PC-9 (cell line): Measurements from ENCODE around the gene ZDHHC11B.
"Not testable (repeated sequence)": the region's sequence is repeated elsewhere in the genome, so short reads cannot be mapped to it uniquely, and the experiment has no call there.

Experiments
- CTCF ChIP-seq: fragments of 200-600 bp; sonication (generic); conservative IDR thresholded peaks from 2 replicates; pipeline ENCODE4 v1.6.1; 2017; ENCODE audit warnings: mixed run types, antibody characterized with exemption, mild to moderate bottlenecking, moderate library complexity
- EZH2 ChIP-seq: fragments of 200-600 bp; sonication (generic); IDR thresholded peaks from 2 replicates; pipeline ENCODE4 v1.8.0; 2017; ENCODE audit warnings: antibody characterized with exemption, low read depth

GRCh38 chr5:691049-691448, 93.5 kb downstream of the ZDHHC11B start:
- TF ChIP-seq CTCF, EZH2: not testable (repeated sequence)
